Adrenal gland (tissue), 12 donors: ENCODE results near the gene ZNF445. TPM values are rescaled to one million over a fixed set of nuclear protein-coding genes. Genes with fewer than 3 reads are reported as not detected.

Source experiments
- DNase-seq, 7 donors: peaks; one replicate each; pipeline ENCODE4 v3.0.0-alpha.2; 2019 to 2020
- H3K27ac ChIP-seq, 5 donors: fragments of 200-600 bp; sonication (generic) in 4 of 5; 1 replicate in 3 of 5; 2 replicates in 2 of 5; pipeline versions ENCODE4 v1.5.1 to v1.8.0; 2016 to 2020; ENCODE audit warnings: mild to moderate bottlenecking in 1 of 5
- H3K27me3 ChIP-seq: fragments of 200-600 bp; 2 replicates; pipeline ENCODE4 v1.8.0; 2021
- H3K36me3 ChIP-seq, 2 donors: fragments of 200-600 bp; replicated peaks in 1 of 2; 1 replicate in 1 of 2; 2 replicates in 1 of 2; pipeline versions ENCODE4 v1.5.1 to v1.8.0; 2018 to 2022
- H3K4me1 ChIP-seq, 2 donors: fragments of 200-600 bp; replicated peaks in 1 of 2; 1 replicate in 1 of 2; 2 replicates in 1 of 2; pipeline versions ENCODE4 v1.5.1 to v1.8.0; 2018 to 2021
- H3K4me3 ChIP-seq, 4 donors: fragments of 200-600 bp; sonication (generic) in 3 of 4; one replicate each; pipeline ENCODE4 v1.5.1; 2016 to 2018
- H3K9me3 ChIP-seq, 3 donors: fragments of 200-600 bp; sonication (generic) in 1 of 3; replicated peaks in 1 of 3; 1 replicate in 2 of 3; 2 replicates in 1 of 3; pipeline versions ENCODE4 v1.5.1 to v1.8.0; 2016 to 2021
- POLR2A ChIP-seq, 2 donors: fragments of 450-650 bp; IDR thresholded peaks; one replicate each; pipeline ENCODE4 v1.6.1; 2017; ENCODE audit warnings: antibody characterized with exemption in 2 of 2, mild to moderate bottlenecking in 2 of 2, moderate library complexity in 1 of 2
- WGBS, 4 donors: extraction: QIAGEN DNeasy Blood & Tissue Kit in 2 of 4; methylation state at CpG; one replicate each; pipeline versions ENCODE4 v1.1.5 to v1.1.7; 2013 to 2017; 5-methylcytosine and 5-hydroxymethylcytosine counted together
- intact Hi-C, 2 donors: fragments of 100-400 bp; cut with DNase I; formaldehyde crosslinking; loops; one replicate each; pipeline versions ENCODE4 v1.14.1 to v1.15.0; 2022 to 2023
- polyA plus RNA-seq, 3 donors: library from polyadenylated mRNA; stranded (reverse); fragments of 200-250 nt in 2 of 3; fragments of 350-450 nt in 1 of 3; fragmentation: Illumina TruSeq in 1 of 3; extraction: RNeasy Lipid Tissue Mini Kit (QIAGEN cat#74804) in 1 of 3; gene quantifications; one replicate each; pipeline ENCODE4 v1.2.3, GENCODE V29; 2013 to 2014
- total RNA-seq, 9 donors: library from RNA; depleted of rRNA in 4 of 9; stranded (reverse); fragments of >200 nt in 4 of 9; fragments of 120-200 nt in 1 of 9; fragmentation: NEBNext Ultra II Directional in 1 of 9; extraction: Animal tissue kit (Norgen Biotek cat#: 25700) in 1 of 9; gene quantifications; one replicate each; pipeline versions ENCODE4 v1.1.0 to v1.2.4, GENCODE V29; 2013 to 2023
- TF ChIP-seq, protein P1 (sequence below), 6 experiments: fragments of 450-650 bp in 4 of 6; fragments of 200-600 bp in 2 of 6; sonication (generic) in 1 of 6; IDR thresholded peaks; 1 replicate in 5 of 6; 2 replicates in 1 of 6; pipeline versions ENCODE4 v1.5.1 to v1.8.0; 2016 to 2021; ENCODE audit warnings: antibody characterized with exemption in 6 of 6, mild to moderate bottlenecking in 2 of 6, moderate library complexity in 1 of 6
- donor health status: healthy with polysubstance abuse.
- donor health status: Bipolar disorder and iron deficiency.
- donor health status: DM: yes; HTN: yes; CAD: no.
- donor health status: DM: no; HTN: no; CAD: no.
- donor health status: DM: no; HTN: no; CAD: no.
- donor health status: DM: yes; HTN: yes; CAD: no.

Gene ZNF445
- total and polyA plus RNA-seq, 12 donors: 2.6 to 21.1 (median 8.1) TPM

DNA sequence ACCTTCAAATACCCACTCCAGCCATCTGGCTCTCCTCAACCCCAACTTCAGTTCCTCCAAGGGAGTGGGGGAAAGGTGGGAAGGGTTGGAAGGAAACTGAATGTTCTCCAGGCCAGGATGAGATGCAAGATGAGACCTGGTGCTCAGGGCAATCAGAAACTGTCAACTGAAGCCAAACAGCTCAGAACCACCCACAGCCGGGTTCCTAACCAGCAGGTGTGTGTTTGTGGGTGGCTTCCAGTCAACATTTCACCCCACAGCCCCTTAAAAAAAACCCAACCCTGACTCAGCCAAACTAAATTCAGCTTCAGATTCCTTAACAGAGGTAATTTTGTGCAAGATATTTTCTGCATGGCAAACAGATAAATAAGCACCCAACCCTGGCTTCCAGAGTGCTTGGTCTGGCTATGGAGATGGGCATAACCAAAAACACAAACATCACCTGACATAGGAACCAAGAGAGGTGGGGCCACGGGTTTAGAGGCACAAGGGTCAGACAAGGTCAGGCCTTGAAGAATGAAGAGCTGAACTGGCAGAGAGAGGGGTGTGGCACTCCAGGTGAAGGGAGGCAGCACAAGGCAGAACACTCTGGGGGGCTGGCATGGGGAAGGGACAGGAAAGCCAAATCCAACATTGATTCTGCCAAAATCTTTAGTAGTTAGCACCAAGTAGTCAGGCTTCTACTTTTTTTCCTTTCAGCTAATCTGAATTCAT, 34.7 kb downstream of the ZNF445 start:
- H3K27ac ChIP-seq: no peak overlapping the region

DNA sequence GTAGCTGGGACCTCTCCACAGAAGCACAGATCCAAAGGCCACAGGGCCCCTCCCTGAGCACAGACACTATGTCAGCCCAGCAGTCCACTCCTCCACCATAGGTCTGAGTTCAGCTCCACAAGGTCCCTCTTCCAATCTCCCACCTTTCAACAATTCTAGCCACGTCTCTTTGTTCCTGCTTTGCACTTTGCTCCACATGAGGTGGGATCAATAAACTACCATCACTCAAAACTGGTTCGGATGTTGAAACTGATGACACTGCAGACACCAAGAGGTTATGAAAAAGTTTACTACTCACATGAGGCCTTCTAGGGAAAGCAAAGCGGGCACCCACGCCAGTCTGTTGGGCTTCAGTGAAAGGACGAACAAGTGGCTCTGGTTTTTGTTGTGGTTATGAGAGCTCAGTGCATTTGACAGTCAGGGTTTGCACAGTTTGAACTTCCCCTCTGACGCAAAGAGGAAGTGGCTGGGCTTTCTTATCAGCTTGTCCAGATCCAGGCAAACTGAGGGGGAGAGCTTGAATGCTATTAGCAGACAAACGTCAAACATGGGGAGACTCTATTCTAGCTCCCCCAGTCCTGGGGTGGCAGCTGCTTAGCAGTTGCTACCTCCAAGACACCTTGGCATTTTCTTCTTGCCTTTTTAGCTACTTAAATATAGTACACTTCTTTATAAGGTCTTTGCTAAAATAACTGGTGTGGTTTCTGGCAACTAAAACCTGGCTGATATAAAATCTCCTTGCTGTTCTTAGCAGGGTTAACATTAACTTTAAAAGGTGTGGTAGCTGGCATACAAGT, 37.8 kb downstream of the ZNF445 start:
- 24 to 52% (median 34%) methylated on average over 7 of the region's 7 CpGs for WGBS, 4 donors
- intact Hi-C loops: no loop called here
- TF ChIP-seq, protein P1, sequence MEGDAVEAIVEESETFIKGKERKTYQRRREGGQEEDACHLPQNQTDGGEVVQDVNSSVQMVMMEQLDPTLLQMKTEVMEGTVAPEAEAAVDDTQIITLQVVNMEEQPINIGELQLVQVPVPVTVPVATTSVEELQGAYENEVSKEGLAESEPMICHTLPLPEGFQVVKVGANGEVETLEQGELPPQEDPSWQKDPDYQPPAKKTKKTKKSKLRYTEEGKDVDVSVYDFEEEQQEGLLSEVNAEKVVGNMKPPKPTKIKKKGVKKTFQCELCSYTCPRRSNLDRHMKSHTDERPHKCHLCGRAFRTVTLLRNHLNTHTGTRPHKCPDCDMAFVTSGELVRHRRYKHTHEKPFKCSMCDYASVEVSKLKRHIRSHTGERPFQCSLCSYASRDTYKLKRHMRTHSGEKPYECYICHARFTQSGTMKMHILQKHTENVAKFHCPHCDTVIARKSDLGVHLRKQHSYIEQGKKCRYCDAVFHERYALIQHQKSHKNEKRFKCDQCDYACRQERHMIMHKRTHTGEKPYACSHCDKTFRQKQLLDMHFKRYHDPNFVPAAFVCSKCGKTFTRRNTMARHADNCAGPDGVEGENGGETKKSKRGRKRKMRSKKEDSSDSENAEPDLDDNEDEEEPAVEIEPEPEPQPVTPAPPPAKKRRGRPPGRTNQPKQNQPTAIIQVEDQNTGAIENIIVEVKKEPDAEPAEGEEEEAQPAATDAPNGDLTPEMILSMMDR (IDR thresholded peaks at IDR 0.05): no peak
- peak; percentile 30 to 34 for TF ChIP-seq POLR2A (IDR thresholded peaks at IDR 0.05)
- H3K27me3 ChIP-seq: no peaks in the 10 kb centered on the region
- peak overlapping the region; percentile 76 to 97 (median 82) for H3K27ac ChIP-seq
- no peaks in the 10 kb centered on the region for H3K9me3 ChIP-seq
- H3K4me3 ChIP-seq: peak overlapping the region in 1 of 4 donors; percentile 25
- no peaks in the 10 kb centered on the region for H3K36me3 ChIP-seq
- DNase-seq: peak; percentile 60 to 94 (median 74)
- peaks cover 0 to 32% of the 10 kb centered on the region in 2 donors for H3K4me1 ChIP-seq

More for the DNA sequence above, 34.7 kb downstream of the ZNF445 start:
- intact Hi-C loops: no loop called here
- Histone ChIP-seq H3K36me3 (peaks cover 0 to 14% of the 10 kb centered on the region in 2 donors), H3K9me3 (no peaks in the 10 kb centered on the region), H3K4me3 (no peak overlapping the region), H3K27me3 (no peaks in the 10 kb centered on the region), H3K4me1 (peaks cover 0 to 22% of the 10 kb centered on the region in 2 donors)
- peak in 1 of 7 donors; percentile 48 for DNase-seq
- TF ChIP-seq, protein P1 (IDR thresholded peaks at IDR 0.05): no peak
- TF ChIP-seq POLR2A (IDR thresholded peaks at IDR 0.05): no peak
- 68 to 74% (median 71%) methylated on average over 2 of the region's 2 CpGs for WGBS, 4 donors

DNA sequence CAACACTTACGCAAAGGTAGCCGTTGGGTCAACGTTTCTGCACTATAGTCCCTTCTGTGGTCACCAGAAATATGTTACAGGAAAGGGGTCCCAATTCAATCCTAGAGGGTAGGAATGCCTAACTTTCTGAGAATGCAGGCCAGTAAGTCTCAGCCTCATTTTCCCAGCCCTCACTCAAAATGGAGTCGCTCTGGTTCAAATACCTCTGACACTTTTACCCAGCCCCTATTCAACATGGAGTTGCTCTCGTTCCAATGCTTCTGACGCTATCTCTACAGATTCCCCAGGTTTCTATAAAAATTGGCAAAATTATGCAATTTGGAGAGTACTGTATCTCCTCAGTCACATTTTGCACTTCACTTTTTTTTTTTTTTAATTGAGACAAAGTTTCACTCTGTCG, 39.7 kb downstream of the ZNF445 start:
- H3K4me3 ChIP-seq: no peak overlapping the region
- WGBS, 4 donors: 90 to 92% (median 91%) methylated on average over 7 of the region's 7 CpGs
- H3K27ac ChIP-seq: no peak overlapping the region
- TF ChIP-seq POLR2A (IDR thresholded peaks at IDR 0.05): no peak
- TF ChIP-seq, protein P1 (IDR thresholded peaks at IDR 0.05): no peak
- DNase-seq: no peak
- no peaks in the 10 kb centered on the region for H3K9me3 ChIP-seq
- intact Hi-C loops: no loop called here
- no peaks in the 10 kb centered on the region for H3K36me3 ChIP-seq
- H3K27me3 ChIP-seq: no peaks in the 10 kb centered on the region
- H3K4me1 ChIP-seq: peaks cover 0 to 32% of the 10 kb centered on the region in 2 donors

DNA sequence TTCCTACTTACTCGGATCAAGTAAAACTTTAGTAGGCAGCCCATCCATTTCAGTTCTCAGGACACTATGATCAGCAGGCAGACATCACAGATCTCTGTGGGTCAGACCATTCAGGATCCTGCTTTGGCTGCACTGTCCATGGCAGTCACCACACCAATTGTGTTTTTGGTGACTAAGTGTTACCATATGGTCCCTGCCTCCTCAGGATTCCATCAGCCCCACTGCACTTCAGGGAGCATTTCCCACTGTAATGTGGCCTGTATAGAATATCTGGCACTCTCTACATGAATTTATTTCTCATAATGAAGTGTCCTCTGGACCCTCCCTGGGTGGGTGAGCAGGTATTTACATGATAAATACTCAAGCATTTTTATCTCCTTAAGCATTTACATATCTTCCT, 41.3 kb downstream of the ZNF445 start:
- H3K9me3 ChIP-seq: no peaks in the 10 kb centered on the region
- no peak for DNase-seq
- no peaks in the 10 kb centered on the region for H3K36me3 ChIP-seq
- 45 to 77% (median 62%) methylated on average over 1 of the region's 1 CpG for WGBS, 4 donors
- intact Hi-C loops: no loop called here
- no peak overlapping the region for H3K4me3 ChIP-seq
- no peaks in the 10 kb centered on the region for H3K27me3 ChIP-seq
- TF ChIP-seq, protein P1 (IDR thresholded peaks at IDR 0.05): no peak
- TF ChIP-seq POLR2A (IDR thresholded peaks at IDR 0.05): no peak
- H3K27ac ChIP-seq: no peak overlapping the region
- H3K4me1 ChIP-seq: peaks cover 0 to 32% of the 10 kb centered on the region in 2 donors
